ENCODE measurements around the gene RMDN3.

DNA sequence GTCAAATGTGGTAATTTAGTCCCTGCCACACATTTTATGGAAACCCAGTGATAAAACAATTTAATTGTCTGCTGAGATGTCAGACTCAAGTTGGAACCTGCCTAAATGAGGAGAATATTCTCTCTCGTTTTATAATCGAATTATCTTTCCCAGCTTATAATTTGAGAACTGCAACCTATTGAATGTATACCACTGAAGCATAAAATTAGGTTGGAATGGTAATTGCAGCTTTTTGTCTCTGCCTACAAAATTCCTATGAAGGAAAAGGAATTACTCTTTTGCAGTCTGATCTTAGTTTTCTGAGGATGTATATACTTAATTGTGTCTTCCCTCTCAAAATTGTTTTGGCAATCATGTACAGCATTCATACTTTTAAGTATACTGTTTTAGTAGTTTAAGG is 31.1 kb downstream of the RMDN3 start:
- TF ChIP-seq, protein P1, sequence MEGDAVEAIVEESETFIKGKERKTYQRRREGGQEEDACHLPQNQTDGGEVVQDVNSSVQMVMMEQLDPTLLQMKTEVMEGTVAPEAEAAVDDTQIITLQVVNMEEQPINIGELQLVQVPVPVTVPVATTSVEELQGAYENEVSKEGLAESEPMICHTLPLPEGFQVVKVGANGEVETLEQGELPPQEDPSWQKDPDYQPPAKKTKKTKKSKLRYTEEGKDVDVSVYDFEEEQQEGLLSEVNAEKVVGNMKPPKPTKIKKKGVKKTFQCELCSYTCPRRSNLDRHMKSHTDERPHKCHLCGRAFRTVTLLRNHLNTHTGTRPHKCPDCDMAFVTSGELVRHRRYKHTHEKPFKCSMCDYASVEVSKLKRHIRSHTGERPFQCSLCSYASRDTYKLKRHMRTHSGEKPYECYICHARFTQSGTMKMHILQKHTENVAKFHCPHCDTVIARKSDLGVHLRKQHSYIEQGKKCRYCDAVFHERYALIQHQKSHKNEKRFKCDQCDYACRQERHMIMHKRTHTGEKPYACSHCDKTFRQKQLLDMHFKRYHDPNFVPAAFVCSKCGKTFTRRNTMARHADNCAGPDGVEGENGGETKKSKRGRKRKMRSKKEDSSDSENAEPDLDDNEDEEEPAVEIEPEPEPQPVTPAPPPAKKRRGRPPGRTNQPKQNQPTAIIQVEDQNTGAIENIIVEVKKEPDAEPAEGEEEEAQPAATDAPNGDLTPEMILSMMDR (conservative IDR thresholded peaks at IDR 0.05): no peak
- TF ChIP-seq EZH2 (IDR thresholded peaks at IDR 0.05; ENCODE audit: low read depth): no peak

Measured in PC-9 (cell line).